Left hindlimb (tissue), 1 donor: ENCODE results near the gene DMRTA1.
"Not testable (repeated sequence)": the region's sequence is repeated elsewhere in the genome, so short reads cannot be mapped to it uniquely, and the experiment has no call there.

Experiments
- DNase-seq: peaks from one replicate; pipeline ENCODE4 v3.0.0-alpha.2; 2018

The DMRTA1 gene

GRCh38 chr9:22446589-22446949 lies at the start of gene DMRTA1:
Gene DMRTA1, plus strand, starts transcription at chr9:22446824. Its CDS starts 242 bp downstream, at chr9:22447066.
- DNase-seq = peak; percentile 91

GRCh38 chr9:22401671-22402070 lies 45.0 kb upstream of the DMRTA1 start:
- no peak for DNase-seq

GRCh38 chr9:22405869-22406659 lies 40.6 kb upstream of the DMRTA1 start:
- DNase-seq = no peak

GRCh38 chr9:22413884-22414283 lies 32.7 kb upstream of the DMRTA1 start:
- DNase-seq = no peak

GRCh38 chr9:22415941-22416691 lies 30.5 kb upstream of the DMRTA1 start:
- DNase-seq = no peak

GRCh38 chr9:22416692-22417060 lies 29.9 kb upstream of the DMRTA1 start:
- DNase-seq = no peak

GRCh38 chr9:22423566-22423965 lies 23.1 kb upstream of the DMRTA1 start:
- DNase-seq = no peak

- no peak for DNase-seq
Measured at GRCh38 chr9:22424616-22425015, 22.0 kb upstream of the DMRTA1 start.

GRCh38 chr9:22425551-22425950 lies 21.1 kb upstream of the DMRTA1 start:
- no peak for DNase-seq

- DNase-seq = no peak
Measured at GRCh38 chr9:22427226-22427880, 19.3 kb upstream of the DMRTA1 start.

- no peak for DNase-seq
Measured at GRCh38 chr9:22433691-22434090, 12.9 kb upstream of the DMRTA1 start.

- not testable (repeated sequence) for DNase-seq
Measured at GRCh38 chr9:22435252-22435651, 11.4 kb upstream of the DMRTA1 start.

- DNase-seq = not testable (repeated sequence)
Measured at GRCh38 chr9:22437461-22438067, 9.1 kb upstream of the DMRTA1 start.

GRCh38 chr9:22440841-22441240 lies 5.8 kb upstream of the DMRTA1 start:
- DNase-seq = no peak

GRCh38 chr9:22446950-22447617 lies 460 bp downstream of the DMRTA1 start:
- peak; percentile 71 for DNase-seq

- no peak for DNase-seq
Measured at GRCh38 chr9:22447618-22448305, 1.1 kb downstream of the DMRTA1 start.

- DNase-seq = no peak
Measured at GRCh38 chr9:22449719-22450118, 3.1 kb downstream of the DMRTA1 start.

GRCh38 chr9:22452415-22453010 lies 5.9 kb downstream of the DMRTA1 start:
- DNase-seq = no peak

GRCh38 chr9:22454016-22454415 lies 7.4 kb downstream of the DMRTA1 start:
- DNase-seq = no peak

- DNase-seq = no peak
Measured at GRCh38 chr9:22455181-22455580, 8.6 kb downstream of the DMRTA1 start.

- DNase-seq = no peak
Measured at GRCh38 chr9:22457448-22457847, 10.8 kb downstream of the DMRTA1 start.

- DNase-seq = no peak
Measured at GRCh38 chr9:22463205-22463604, 16.6 kb downstream of the DMRTA1 start.
